Transverse colon (tissue), 4 donors: ENCODE results near the gene LIX1L. TPM values are rescaled to one million over a fixed set of nuclear protein-coding genes. Genes with fewer than 3 reads are reported as not detected.

Experiments
- DNase-seq: peaks from one replicate; pipeline ENCODE4 v3.0.0-alpha.2; 2019
- H3K27ac ChIP-seq, 4 donors: fragments of 200-600 bp; sonication (generic); 2 replicates each; pipeline ENCODE4 v1.5.1; 2016 to 2018; ENCODE audit warnings: inconsistent platforms in 4 of 4
- H3K27me3 ChIP-seq: fragments of 200-600 bp; sonication (generic); 2 replicates; pipeline ENCODE4 v1.5.1; 2017; ENCODE audit warnings: inconsistent platforms
- H3K36me3 ChIP-seq, 4 donors: fragments of 200-600 bp; sonication (generic); 2 replicates each; pipeline ENCODE4 v1.5.1; 2017 to 2019; ENCODE audit warnings: inconsistent platforms in 4 of 4
- H3K4me1 ChIP-seq, 4 donors: fragments of 200-600 bp; sonication (generic); 2 replicates each; pipeline ENCODE4 v1.5.1; 2017 to 2020; ENCODE audit warnings: inconsistent platforms in 4 of 4
- H3K4me3 ChIP-seq, 4 donors: fragments of 200-600 bp; sonication (generic); 1 replicate in 1 of 4; 2 replicates in 3 of 4; pipeline versions ENCODE4 v1.5.1 to v1.6.1; 2017 to 2019; ENCODE audit warnings: inconsistent platforms in 4 of 4
- H3K9me3 ChIP-seq, 2 donors: fragments of 200-600 bp; sonication (generic); 2 replicates each; pipeline ENCODE4 v1.5.1; 2017 to 2019; ENCODE audit warnings: inconsistent platforms in 2 of 2
- CTCF ChIP-seq, 5 experiments: fragments of 200-600 bp in 3 of 5; fragments of 450-650 bp in 2 of 5; sonication (generic) in 3 of 5; IDR thresholded peaks; 1 replicate in 2 of 5; 2 replicates in 3 of 5; pipeline ENCODE4 v1.5.1; 2016 to 2017; ENCODE audit warnings: antibody characterized with exemption in 5 of 5, inconsistent platforms in 3 of 5, mild to moderate bottlenecking in 2 of 5, moderate library complexity in 1 of 5
- EP300 ChIP-seq: sonication (generic); formaldehyde crosslinking; IDR thresholded peaks from one replicate; pipeline ENCODE4 v1.6.1; 2017; ENCODE audit warnings: antibody characterized with exemption, low read depth
- POLR2A ChIP-seq: fragments of 450-650 bp; IDR thresholded peaks from one replicate; pipeline ENCODE4 v1.6.1; 2016; ENCODE audit warnings: antibody characterized with exemption, mild to moderate bottlenecking, moderate library complexity
- POLR2AphosphoS5 ChIP-seq, 3 donors: sonication (generic); formaldehyde crosslinking; IDR thresholded peaks; one replicate each; pipeline ENCODE4 v1.6.1; 2016; ENCODE audit warnings: antibody characterized with exemption in 3 of 3
- WGBS, 2 donors: methylation state at CpG; one replicate each; pipeline ENCODE4 v1.1.5; 2018; ENCODE audit warnings: low coverage in 1 of 2; 5-methylcytosine and 5-hydroxymethylcytosine counted together
- in situ Hi-C, 4 donors: fragments of 200-750 bp; cut with MboI; loops; one replicate each; pipeline versions ENCODE4 v1.15.0 to v1.15.1; 2017; ENCODE audit warnings: low sequenced_read_pairs in 3 of 4, low pct_ligation_motif_present in 1 of 4, low pct_unique_long_range_greater_than_20kb in 1 of 4
- intact Hi-C: fragments of 100-400 bp; cut with DNase I; formaldehyde crosslinking; loops from one replicate; pipeline ENCODE4 v1.15.1; 2023; ENCODE audit warnings: low total_unique reads
- total RNA-seq, 4 donors: library from RNA; depleted of rRNA; stranded (reverse); fragments of >200 nt; gene quantifications; one replicate each; pipeline ENCODE4 v1.1.0, GENCODE V29; 2016

LIX1L gene
- total RNA-seq, 4 donors from 2014 or later = 7.2 to 12.5 (median 9.8) TPM

DNA sequence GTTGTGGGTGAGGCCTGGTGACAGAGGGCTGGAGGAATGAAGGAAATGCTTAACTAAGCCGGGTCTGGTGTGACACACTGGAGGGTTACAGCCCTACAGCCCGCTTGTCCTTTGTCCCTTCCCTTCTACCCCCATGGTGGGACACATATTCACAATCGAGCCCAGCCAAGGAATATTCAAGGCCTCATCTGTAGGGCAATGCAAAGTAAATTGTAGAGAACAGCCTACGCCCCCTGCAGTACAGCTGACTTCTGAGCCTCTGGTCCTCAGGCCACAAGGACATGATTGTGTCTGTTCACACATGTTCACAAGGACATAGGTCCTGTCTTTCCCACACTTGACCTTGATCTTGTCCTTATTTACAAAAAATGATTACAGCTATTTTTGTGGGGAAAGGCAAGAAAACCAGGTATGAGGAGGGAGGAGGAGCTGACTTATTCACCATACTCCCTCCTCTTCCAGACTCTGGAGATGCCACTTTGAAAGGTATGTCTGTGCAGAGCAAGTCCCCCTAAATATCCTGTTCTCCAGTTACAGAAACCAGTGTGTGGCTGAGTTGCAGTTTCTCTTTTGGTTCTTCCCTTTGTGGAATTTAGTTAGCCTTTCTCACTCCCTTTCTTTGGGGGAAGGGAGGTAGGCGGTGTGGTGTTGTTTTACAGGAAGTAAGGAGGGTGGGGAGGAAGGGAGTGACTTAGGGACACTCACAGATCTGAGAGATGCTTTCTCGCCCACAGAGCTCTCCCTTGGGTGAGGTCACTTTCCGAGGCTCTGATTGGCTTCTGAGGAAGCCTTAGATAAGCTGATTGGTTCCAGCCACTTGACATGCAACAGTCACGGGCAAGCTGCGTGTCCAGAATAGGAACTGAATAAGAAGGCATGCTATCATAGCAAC, 21.3 kb upstream of the LIX1L start:
- intact Hi-C loops = loop anchor here (2.0 kb wide), 1 partner anchor 20 kb away; no protein-coding TSS in a partner anchor
- WGBS, 2 donors = 0 to 6% methylated on average over 3 to 9 of the region's 9 CpGs

DNA sequence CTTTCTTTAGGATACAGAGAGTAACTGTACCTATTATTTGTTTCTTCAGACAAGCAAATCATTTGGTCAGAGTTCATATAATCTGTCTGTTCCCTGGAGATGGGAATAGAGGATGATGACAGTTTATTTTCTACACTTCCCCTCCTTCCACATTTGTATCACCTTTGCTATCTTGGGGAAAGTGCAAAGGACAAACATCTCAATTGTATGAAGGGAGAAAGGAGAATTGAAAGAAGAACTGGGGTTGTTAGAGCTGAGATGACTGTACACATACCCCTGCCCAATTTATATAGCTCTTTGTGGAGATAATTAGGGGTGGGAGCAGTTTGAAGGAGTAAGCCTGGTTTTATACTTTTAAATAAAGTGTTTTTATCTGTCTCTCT, 20.6 kb upstream of the LIX1L start:
- in situ Hi-C loops (loop anchor here in 3 of 4 donors (5.0 to 10.0 kb wide), 2 partner anchors 34 to 46 kb away; partner anchors contain the start of gene HJV (in 1 of the 3)), intact Hi-C loops (loop anchor here (2.0 kb wide), 1 partner anchor 20 kb away; no protein-coding TSS in a partner anchor)
- H3K36me3 ChIP-seq = no peaks in the 10 kb centered on the region
- peak overlapping the region; percentile 97 to 99 (median 98) for H3K27ac ChIP-seq
- H3K27me3 ChIP-seq = no peaks in the 10 kb centered on the region
- H3K4me3 ChIP-seq = peak overlapping the region in 1 of 4 donors; percentile 31
- H3K4me1 ChIP-seq = peaks cover 49 to 62% (median 53%) of the 10 kb centered on the region in 4 donors
- H3K9me3 ChIP-seq = no peaks in the 10 kb centered on the region
- TF ChIP-seq POLR2A (no peak), POLR2AphosphoS5 (IDR thresholded peaks at IDR 0.05) (no peak), EP300 (no peak), CTCF (IDR thresholded peaks at IDR 0.05) (no peak)
- DNase-seq = no peak

More for the DNA sequence above, 21.3 kb upstream of the LIX1L start:
- Histone ChIP-seq H3K4me1 (peaks cover 55 to 68% (median 59%) of the 10 kb centered on the region in 4 donors), H3K27me3 (no peaks in the 10 kb centered on the region), H3K27ac (peak overlapping the region; percentile 97 to 99 (median 98)), H3K36me3 (no peaks in the 10 kb centered on the region), H3K9me3 (no peaks in the 10 kb centered on the region), H3K4me3 (peak overlapping the region in 3 of 4 donors; percentile 9 to 31 (median 12))
- TF ChIP-seq POLR2AphosphoS5 (IDR thresholded peaks at IDR 0.05) = peak; percentile 88 to 90 (median 90)
- TF ChIP-seq EP300 = peak; percentile 76
- TF ChIP-seq CTCF (IDR thresholded peaks at IDR 0.05) = peak in 4 of 5 experiments; percentile 17 to 53 (median 30)
- no peak for TF ChIP-seq POLR2A
- DNase-seq = peak; percentile 96
- in situ Hi-C loops = loop anchor here in 3 of 4 donors (5.0 to 10.0 kb wide), 2 partner anchors 33 to 46 kb away; partner anchors contain the start of gene HJV (in 1 of the 3)

DNA sequence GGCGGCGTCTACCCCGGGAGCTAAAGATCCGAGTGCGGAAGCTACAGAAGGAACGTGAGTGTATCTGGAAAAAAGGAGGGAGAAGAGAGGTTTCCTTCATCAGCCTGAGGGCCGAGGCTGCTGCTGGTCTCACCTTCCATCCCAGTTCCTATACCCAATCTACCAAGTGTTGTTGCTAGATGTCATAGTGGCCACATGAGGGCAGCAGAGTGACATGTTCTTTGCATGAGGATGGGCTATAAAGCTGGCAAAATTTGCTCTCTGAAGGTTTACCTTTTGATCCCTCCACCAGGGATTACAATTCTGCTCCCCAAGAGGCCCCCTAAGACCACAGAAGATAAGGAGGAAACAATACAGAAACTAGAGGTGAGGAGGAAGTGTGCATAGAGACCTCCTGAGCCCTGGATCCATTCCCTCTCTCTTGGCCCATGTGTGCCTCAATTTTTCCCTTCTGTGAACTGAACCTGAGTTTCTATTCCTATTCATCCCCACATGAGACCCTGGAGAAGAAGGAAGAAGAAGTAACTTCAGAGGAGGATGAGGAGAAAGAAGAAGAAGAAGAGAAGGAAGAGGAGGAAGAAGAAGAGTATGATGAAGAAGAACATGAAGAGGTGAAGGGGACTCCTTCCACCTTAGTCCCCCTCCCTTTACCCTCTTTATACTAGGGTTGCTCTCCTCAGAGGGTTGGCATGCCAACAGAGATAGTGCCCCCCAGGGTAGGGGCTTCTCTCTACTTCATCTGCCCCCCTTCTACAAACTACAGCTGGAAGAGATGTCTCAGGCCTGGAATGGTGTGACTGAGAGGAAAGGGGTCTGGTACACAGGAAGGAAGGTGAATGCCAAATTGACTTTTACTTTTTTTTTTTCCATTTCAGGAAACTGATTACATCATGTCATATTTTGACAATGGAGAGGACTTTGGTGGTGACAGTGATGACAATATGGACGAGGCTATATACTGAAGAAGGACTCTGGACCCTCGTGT, 20.0 kb upstream of the LIX1L start:
- TF ChIP-seq EP300 (no peak), CTCF (IDR thresholded peaks at IDR 0.05) (peak; percentile 72 to 95 (median 82)), POLR2A (no peak), POLR2AphosphoS5 (IDR thresholded peaks at IDR 0.05) (peak in 2 of 3 donors; percentile 50 to 68)
- peak overlapping the region in 1 of 4 donors; percentile 31 for H3K4me3 ChIP-seq
- no peaks in the 10 kb centered on the region for H3K9me3 ChIP-seq
- H3K4me1 ChIP-seq = peaks cover 42 to 55% (median 47%) of the 10 kb centered on the region in 4 donors
- H3K36me3 ChIP-seq = no peaks in the 10 kb centered on the region
- in situ Hi-C loops = loop anchor here in 3 of 4 donors (5.0 to 10.0 kb wide), 2 partner anchors 35 to 47 kb away; partner anchors contain the start of gene HJV (in 1 of the 3)
- H3K27me3 ChIP-seq = no peaks in the 10 kb centered on the region
- H3K27ac ChIP-seq = peak overlapping the region; percentile 97 to 99 (median 98)
- peak; percentile 84 for DNase-seq
- intact Hi-C loops = loop anchor here (2.0 kb wide), 2 partner anchors 21 to 35 kb away; no protein-coding TSS in a partner anchor
- 14 to 30% methylated on average over 9 of the region's 9 CpGs for WGBS, 2 donors
